ENCODE data around the gene GSTP1.

- TF ChIP-seq CTCF (IDR thresholded peaks at IDR 0.05) (no peak), POLR2A (IDR thresholded peaks at IDR 0.05) (no peak)
These were observed 29.1 kb downstream of the GSTP1 start for GRCh38 chr11:67612751-67613150.

Measured in upper lobe of left lung (tissue), 4 donors.